ENCODE data around the gene MSI2.

Gene MSI2

DNA sequence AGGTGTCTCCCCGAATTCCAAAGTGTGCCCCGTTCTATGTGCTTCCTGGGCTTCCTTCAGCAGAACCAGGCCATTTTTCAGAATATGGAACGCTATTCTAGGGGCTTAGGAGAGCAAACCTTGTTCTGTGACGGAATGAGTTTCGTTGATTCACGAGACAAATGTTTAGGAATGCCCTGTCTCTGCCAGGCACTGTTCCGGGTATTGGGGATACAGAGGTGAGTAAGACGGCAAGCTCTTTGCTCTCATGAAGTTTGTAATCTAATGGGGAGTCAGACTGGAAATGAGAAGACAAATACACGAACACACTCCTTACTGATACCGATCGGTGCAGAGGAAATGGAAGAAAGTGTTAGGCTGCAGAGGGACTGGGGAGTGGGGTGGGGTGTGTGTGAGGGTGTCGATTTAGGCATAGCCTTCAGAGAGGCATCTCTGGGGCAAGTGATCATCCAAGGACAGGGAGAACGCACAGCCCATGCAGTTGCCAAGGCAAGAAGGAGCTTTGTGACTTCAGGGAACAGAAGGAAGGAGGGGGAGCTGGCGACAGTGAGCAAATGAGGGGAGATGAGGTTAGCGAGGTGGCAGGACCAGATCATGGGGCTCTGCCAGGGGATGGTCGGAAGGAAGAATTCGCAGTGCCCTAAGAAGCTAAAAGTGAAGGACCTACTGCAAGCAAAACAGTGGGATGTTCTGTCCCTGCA lies 189.6 kb downstream of the MSI2 start:
- H3K4ac ChIP-seq (ENCODE audit: low read depth, low read length) = no peak overlapping the region
- H3K56ac ChIP-seq (ENCODE audit: low read length) = peak overlapping the region; percentile 2
- no peaks in the 10 kb centered on the region for H3K36me3 ChIP-seq (ENCODE audit: control insufficient read depth, insufficient read depth, low read length)
- WGBS (ENCODE audit: extremely low coverage, insufficient coverage, low lambda C conversion rate) = no CpG with 5 or more reads among the region's 17 CpGs
- no peak for DNase-seq
- peak overlapping the region; percentile 2 for H2AK5ac ChIP-seq (ENCODE audit: low read length)
- H3K79me2 ChIP-seq (ENCODE audit: control insufficient read depth, insufficient read depth, low read length) = no peaks in the 10 kb centered on the region
- no peak overlapping the region for H2BK5ac ChIP-seq (ENCODE audit: low read length)
- no peak overlapping the region for H2BK15ac ChIP-seq (replicated peaks; ENCODE audit: low read depth)
- H3K4me3 ChIP-seq (ENCODE audit: low read length) = no peak overlapping the region
- no peak overlapping the region for H3K27ac ChIP-seq (ENCODE audit: low read depth, low read length)
- H3K4me2 ChIP-seq (ENCODE audit: low read length) = no peak overlapping the region
- H3K18ac ChIP-seq (ENCODE audit: low read length) = peak overlapping the region; percentile 33
- no peak overlapping the region for H3K23ac ChIP-seq (ENCODE audit: low read length)
- H4K5ac ChIP-seq (ENCODE audit: low read length) = no peak overlapping the region
- no peak overlapping the region for H4K8ac ChIP-seq (ENCODE audit: low read depth, low read length)
- H2BK120ac ChIP-seq (ENCODE audit: low read depth, low read length) = no peak overlapping the region
- H3K4me1 ChIP-seq (ENCODE audit: control insufficient read depth, low read depth, low read length) = peaks cover 12% of the 10 kb centered on the region
- H3K79me1 ChIP-seq (ENCODE audit: low read length) = peaks cover 2% of the 10 kb centered on the region
- no peaks in the 10 kb centered on the region for H3K27me3 ChIP-seq (ENCODE audit: insufficient read depth, low read length, poor library complexity)
- no peak overlapping the region for H3K9ac ChIP-seq (ENCODE audit: low read length)

DNA sequence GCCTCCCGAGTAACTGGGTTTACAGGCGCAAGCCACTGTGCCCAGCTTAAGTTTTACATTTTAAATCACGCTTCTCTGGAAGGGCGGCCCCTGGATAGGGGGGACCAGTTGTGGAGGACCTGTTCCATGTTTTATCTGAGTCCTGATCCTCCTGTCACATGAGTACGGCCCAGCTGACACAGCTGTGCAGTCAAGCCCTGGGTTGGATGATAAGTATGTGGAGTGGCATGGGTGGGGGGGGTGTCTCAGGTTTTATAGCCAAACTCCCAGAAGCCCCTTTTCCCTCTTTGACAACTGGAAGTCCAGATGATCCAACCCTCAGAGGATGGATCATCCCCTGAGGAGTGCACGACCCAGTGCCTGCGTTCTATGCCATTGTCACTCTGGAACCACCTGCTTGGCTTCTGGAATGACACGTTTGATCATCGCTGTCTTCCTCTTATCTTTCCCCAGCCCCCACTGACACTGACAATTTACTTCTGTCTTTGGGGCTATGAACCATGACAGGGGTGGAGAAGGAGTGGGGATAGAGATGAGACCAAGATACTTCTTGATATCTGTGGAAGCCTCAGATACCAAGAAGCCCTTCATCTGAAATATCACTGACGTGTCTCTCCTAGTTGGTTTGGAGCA lies 191.2 kb downstream of the MSI2 start:
- Histone ChIP-seq H4K8ac (ENCODE audit: low read depth, low read length) (no peak overlapping the region), H2BK15ac (replicated peaks; ENCODE audit: low read depth) (no peak overlapping the region), H3K23ac (ENCODE audit: low read length) (no peak overlapping the region), H4K5ac (ENCODE audit: low read length) (no peak overlapping the region), H3K27ac (ENCODE audit: low read depth, low read length) (no peak overlapping the region), H2BK5ac (ENCODE audit: low read length) (no peak overlapping the region), H3K79me2 (ENCODE audit: control insufficient read depth, insufficient read depth, low read length) (no peaks in the 10 kb centered on the region), H3K9ac (ENCODE audit: low read length) (no peak overlapping the region), H3K36me3 (ENCODE audit: control insufficient read depth, insufficient read depth, low read length) (no peaks in the 10 kb centered on the region), H3K4me3 (ENCODE audit: low read length) (no peak overlapping the region), H3K27me3 (ENCODE audit: insufficient read depth, low read length, poor library complexity) (no peaks in the 10 kb centered on the region), H2AK5ac (ENCODE audit: low read length) (no peak overlapping the region), H3K18ac (ENCODE audit: low read length) (no peak overlapping the region), H3K79me1 (ENCODE audit: low read length) (peaks cover 2% of the 10 kb centered on the region), H3K4me1 (ENCODE audit: control insufficient read depth, low read depth, low read length) (peaks cover 12% of the 10 kb centered on the region), H3K4ac (ENCODE audit: low read depth, low read length) (no peak overlapping the region), H3K4me2 (ENCODE audit: low read length) (no peak overlapping the region), H2BK120ac (ENCODE audit: low read depth, low read length) (no peak overlapping the region), H3K56ac (ENCODE audit: low read length) (no peak overlapping the region)
- no CpG with 5 or more reads among the region's 10 CpGs for WGBS (ENCODE audit: extremely low coverage, insufficient coverage, low lambda C conversion rate)
- no peak for DNase-seq

DNA sequence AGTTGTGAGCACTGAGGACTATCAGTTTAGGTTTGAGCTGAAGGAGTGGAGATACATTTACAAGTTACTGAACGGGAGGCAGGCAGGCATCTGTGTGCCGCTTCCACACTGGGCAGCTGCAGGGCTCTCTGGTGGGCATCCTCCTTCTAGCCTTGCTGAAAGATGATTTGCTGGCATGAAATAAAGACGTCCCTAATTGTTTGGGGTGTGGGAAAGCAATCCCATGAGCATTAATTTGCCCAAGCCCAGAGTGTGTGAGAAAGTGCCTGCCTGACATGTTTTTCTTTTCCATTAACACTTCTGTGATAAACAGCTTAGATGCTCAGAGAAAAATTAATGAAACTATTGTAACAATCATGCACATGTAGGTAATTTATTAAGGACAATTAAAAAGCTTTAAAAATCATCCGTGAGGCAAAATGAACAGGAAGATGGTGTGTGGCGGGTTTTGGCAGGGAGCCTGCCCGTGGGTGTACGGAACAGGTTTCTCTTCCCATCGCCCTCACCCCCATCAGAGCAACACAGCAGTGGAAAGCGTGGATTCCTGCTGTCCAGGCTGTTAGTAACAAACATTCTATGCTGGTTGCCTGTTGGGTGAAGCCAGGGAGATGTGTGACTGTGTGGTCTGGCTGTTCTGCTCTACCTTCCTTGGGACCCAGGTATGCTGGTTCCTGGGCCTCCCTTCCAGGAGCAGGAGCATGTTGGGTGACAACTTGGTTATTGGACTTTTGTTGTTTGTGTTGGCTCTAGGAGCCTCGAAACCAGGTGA lies 191.9 kb downstream of the MSI2 start:
- Histone ChIP-seq H3K27me3 (ENCODE audit: insufficient read depth, low read length, poor library complexity) (no peaks in the 10 kb centered on the region), H2AK5ac (ENCODE audit: low read length) (no peak overlapping the region), H4K8ac (ENCODE audit: low read depth, low read length) (no peak overlapping the region), H3K9ac (ENCODE audit: low read length) (no peak overlapping the region), H3K4me3 (ENCODE audit: low read length) (no peak overlapping the region), H3K23ac (ENCODE audit: low read length) (no peak overlapping the region), H2BK5ac (ENCODE audit: low read length) (no peak overlapping the region), H3K56ac (ENCODE audit: low read length) (no peak overlapping the region), H3K18ac (ENCODE audit: low read length) (no peak overlapping the region), H3K79me2 (ENCODE audit: control insufficient read depth, insufficient read depth, low read length) (no peaks in the 10 kb centered on the region), H4K5ac (ENCODE audit: low read length) (no peak overlapping the region), H3K4ac (ENCODE audit: low read depth, low read length) (no peak overlapping the region), H2BK120ac (ENCODE audit: low read depth, low read length) (no peak overlapping the region), H3K79me1 (ENCODE audit: low read length) (peaks cover 2% of the 10 kb centered on the region), H2BK15ac (replicated peaks; ENCODE audit: low read depth) (no peak overlapping the region), H3K36me3 (ENCODE audit: control insufficient read depth, insufficient read depth, low read length) (no peaks in the 10 kb centered on the region), H3K4me1 (ENCODE audit: control insufficient read depth, low read depth, low read length) (peaks cover 12% of the 10 kb centered on the region), H3K4me2 (ENCODE audit: low read length) (no peak overlapping the region), H3K27ac (ENCODE audit: low read depth, low read length) (no peak overlapping the region)
- no CpG with 5 or more reads among the region's 10 CpGs for WGBS (ENCODE audit: extremely low coverage, insufficient coverage, low lambda C conversion rate)
- no peak for DNase-seq

DNA sequence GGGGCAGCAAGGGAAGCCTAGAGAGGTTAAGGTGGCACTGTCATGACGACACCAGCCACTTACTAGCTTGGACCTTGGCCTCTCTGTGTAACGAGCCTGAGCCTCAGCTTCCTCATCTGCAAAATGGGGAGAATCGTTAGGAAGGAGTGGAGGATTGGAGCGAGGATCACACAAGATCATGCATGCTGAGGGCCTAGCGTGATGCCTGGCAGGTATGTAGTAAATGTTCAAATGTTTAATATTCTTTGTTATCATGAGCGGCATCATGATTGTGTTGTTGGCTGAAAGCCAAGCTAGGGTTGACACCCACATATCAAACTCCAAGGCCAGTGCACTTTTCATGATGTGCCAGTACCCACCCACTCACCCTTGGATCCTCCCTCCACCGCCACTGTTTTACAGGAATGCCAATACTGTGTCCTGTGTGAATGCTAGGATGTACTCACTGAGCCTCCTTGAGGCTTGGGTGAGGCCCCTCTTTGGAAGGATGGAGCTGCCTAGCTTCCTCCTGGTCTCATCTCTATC lies 192.5 kb downstream of the MSI2 start:
- Histone ChIP-seq H3K56ac (ENCODE audit: low read length) (no peak overlapping the region), H2AK5ac (ENCODE audit: low read length) (no peak overlapping the region), H2BK5ac (ENCODE audit: low read length) (no peak overlapping the region), H3K79me1 (ENCODE audit: low read length) (peaks cover 2% of the 10 kb centered on the region), H3K36me3 (ENCODE audit: control insufficient read depth, insufficient read depth, low read length) (no peaks in the 10 kb centered on the region), H3K4me1 (ENCODE audit: control insufficient read depth, low read depth, low read length) (peaks cover 12% of the 10 kb centered on the region), H3K4ac (ENCODE audit: low read depth, low read length) (no peak overlapping the region), H3K23ac (ENCODE audit: low read length) (no peak overlapping the region), H2BK120ac (ENCODE audit: low read depth, low read length) (no peak overlapping the region), H3K4me2 (ENCODE audit: low read length) (no peak overlapping the region), H2BK15ac (replicated peaks; ENCODE audit: low read depth) (no peak overlapping the region), H3K9ac (ENCODE audit: low read length) (no peak overlapping the region), H3K79me2 (ENCODE audit: control insufficient read depth, insufficient read depth, low read length) (no peaks in the 10 kb centered on the region), H4K8ac (ENCODE audit: low read depth, low read length) (no peak overlapping the region), H3K18ac (ENCODE audit: low read length) (no peak overlapping the region), H3K27me3 (ENCODE audit: insufficient read depth, low read length, poor library complexity) (no peaks in the 10 kb centered on the region), H3K27ac (ENCODE audit: low read depth, low read length) (no peak overlapping the region), H3K4me3 (ENCODE audit: low read length) (no peak overlapping the region), H4K5ac (ENCODE audit: low read length) (no peak overlapping the region)
- WGBS (ENCODE audit: extremely low coverage, insufficient coverage, low lambda C conversion rate) = no CpG with 5 or more reads among the region's 7 CpGs
- no peak for DNase-seq

DNA sequence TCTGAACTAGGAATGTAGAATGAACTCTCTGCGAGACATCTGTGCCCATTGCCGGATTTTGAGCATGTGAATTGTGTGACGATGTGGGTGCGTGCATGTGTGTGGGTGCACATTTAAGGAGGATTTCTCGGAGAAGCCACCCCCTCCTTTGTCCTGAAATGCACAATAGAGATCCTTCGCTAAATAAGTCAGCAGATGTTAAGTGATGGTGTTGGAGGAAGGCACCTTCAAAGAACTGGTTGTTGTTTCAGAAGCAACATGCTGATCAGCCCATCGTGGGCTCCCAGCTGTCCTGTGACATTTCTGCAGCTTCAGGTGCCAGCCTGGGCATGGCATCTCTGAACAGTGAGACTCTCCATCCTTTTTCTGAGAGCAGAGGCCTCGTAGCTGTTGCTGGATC lies 194.9 kb downstream of the MSI2 start:
- H3K23ac ChIP-seq (ENCODE audit: low read length) = no peak overlapping the region
- H3K9ac ChIP-seq (ENCODE audit: low read length) = no peak overlapping the region
- no CpG with 5 or more reads among the region's 8 CpGs for WGBS (ENCODE audit: extremely low coverage, insufficient coverage, low lambda C conversion rate)
- no peak overlapping the region for H4K8ac ChIP-seq (ENCODE audit: low read depth, low read length)
- H3K18ac ChIP-seq (ENCODE audit: low read length) = no peak overlapping the region
- H3K4me1 ChIP-seq (ENCODE audit: control insufficient read depth, low read depth, low read length) = peaks cover 1% of the 10 kb centered on the region
- H3K36me3 ChIP-seq (ENCODE audit: control insufficient read depth, insufficient read depth, low read length) = no peaks in the 10 kb centered on the region
- no peaks in the 10 kb centered on the region for H3K79me2 ChIP-seq (ENCODE audit: control insufficient read depth, insufficient read depth, low read length)
- no peak overlapping the region for H2BK120ac ChIP-seq (ENCODE audit: low read depth, low read length)
- no peak overlapping the region for H2BK5ac ChIP-seq (ENCODE audit: low read length)
- no peak overlapping the region for H3K4ac ChIP-seq (ENCODE audit: low read depth, low read length)
- H4K5ac ChIP-seq (ENCODE audit: low read length) = no peak overlapping the region
- H2BK15ac ChIP-seq (replicated peaks; ENCODE audit: low read depth) = no peak overlapping the region
- no peak overlapping the region for H3K27ac ChIP-seq (ENCODE audit: low read depth, low read length)
- no peaks in the 10 kb centered on the region for H3K27me3 ChIP-seq (ENCODE audit: insufficient read depth, low read length, poor library complexity)
- no peak overlapping the region for H3K4me2 ChIP-seq (ENCODE audit: low read length)
- peaks cover 2% of the 10 kb centered on the region for H3K79me1 ChIP-seq (ENCODE audit: low read length)
- no peak for DNase-seq
- no peak overlapping the region for H3K56ac ChIP-seq (ENCODE audit: low read length)
- H3K4me3 ChIP-seq (ENCODE audit: low read length) = no peak overlapping the region
- no peak overlapping the region for H2AK5ac ChIP-seq (ENCODE audit: low read length)
